ENCODE data around the gene SAYSD1. TPM values are rescaled to one million over a fixed set of nuclear protein-coding genes. Genes with fewer than 3 reads are reported as not detected.
A peak's percentile ranks its signal among the peaks of the same experiment; 100 is the strongest.

Gene SAYSD1
- total and polyA plus RNA-seq, 2 of the 8 experiments (the other 6 are each of a cell fraction or from before 2014, with no cell fraction given), result 6.7 to 7.9 TPM

- TF ChIP-seq CTCF (IDR thresholded peaks at IDR 0.05; ENCODE audit: control extremely low read depth in 1 of 3, insufficient read depth in 1 of 3, low read depth in 1 of 3, low read length in 3 of 3) (peak; percentile 88 to 92 (median 90)), SRF (IDR thresholded peaks at IDR 0.05; ENCODE audit: low read depth, low read length) (no peak), BACH1 (IDR thresholded peaks at IDR 0.05; ENCODE audit: low read length) (no peak), SP2 (IDR thresholded peaks at IDR 0.05; ENCODE audit: low read length) (no peak), SAP30 (IDR thresholded peaks at IDR 0.05; ENCODE audit: insufficient read depth, insufficient replicate concordance, low read length) (no peak), MAX (IDR thresholded peaks at IDR 0.05) (no peak), RAD21 (IDR thresholded peaks at IDR 0.05 in 1 of 2, conservative IDR thresholded peaks at IDR 0.05 in 1 of 2; ENCODE audit: low read depth in 2 of 2, low read length in 2 of 2) (peak; percentile 84 to 87), TAF7 (optimal IDR thresholded peaks at IDR 0.05; ENCODE audit: borderline replicate concordance, low read depth, low read length) (no peak)
Observed at GRCh38 chr6:39102071-39102820, 12.7 kb downstream of the SAYSD1 start (continued).

Data from H1 (cell line).